Esophagus muscularis mucosa (tissue), 4 donors: Measurements from ENCODE around the gene TRIM15. TPM values are rescaled to one million over a fixed set of nuclear protein-coding genes. Genes with fewer than 3 reads are reported as not detected.

Experiments used
- DNase-seq: peaks from one replicate; pipeline ENCODE4 v3.0.0-alpha.2; 2017; ENCODE audit errors: extremely low spot score
- H3K27ac ChIP-seq, 4 donors: fragments of 200-600 bp; sonication (generic); replicated peaks in 1 of 4; 1 replicate in 3 of 4; 2 replicates in 1 of 4; pipeline ENCODE4 v1.5.1; 2016 to 2019; ENCODE audit warnings: mild to moderate bottlenecking in 1 of 4
- H3K27me3 ChIP-seq, 4 donors: fragments of 200-600 bp; sonication (generic); one replicate each; pipeline versions ENCODE4 v1.5.1 to v1.6.0; 2016 to 2019
- H3K36me3 ChIP-seq, 4 donors: fragments of 200-600 bp; sonication (generic); one replicate each; pipeline ENCODE4 v1.5.1; 2016 to 2019
- H3K4me1 ChIP-seq, 4 donors: fragments of 200-600 bp; sonication (generic); one replicate each; pipeline ENCODE4 v1.5.1; 2016 to 2019
- H3K4me3 ChIP-seq, 4 donors: fragments of 200-600 bp; sonication (generic); 1 replicate in 2 of 4; 2 replicates in 2 of 4; pipeline ENCODE4 v1.5.1; 2016 to 2019; ENCODE audit warnings: mild to moderate bottlenecking in 4 of 4, moderate library complexity in 1 of 4
- H3K9me3 ChIP-seq, 4 donors: fragments of 200-600 bp; sonication (generic); 1 replicate in 3 of 4; 2 replicates in 1 of 4; pipeline ENCODE4 v1.5.1; 2016 to 2019
- EP300 ChIP-seq: sonication (generic); formaldehyde crosslinking; IDR thresholded peaks from one replicate; pipeline ENCODE4 v1.6.1; 2017; ENCODE audit warnings: antibody characterized with exemption
- POLR2A ChIP-seq: fragments of 450-650 bp; IDR thresholded peaks from one replicate; pipeline ENCODE4 v1.6.1; 2017; ENCODE audit warnings: antibody characterized with exemption, moderate library complexity, mild to moderate bottlenecking, low read depth
- POLR2AphosphoS5 ChIP-seq, 2 donors: sonication (generic); formaldehyde crosslinking; IDR thresholded peaks; one replicate each; pipeline ENCODE4 v1.6.1; 2017; ENCODE audit warnings: antibody characterized with exemption in 2 of 2
- WGBS: methylation state at CpG from one replicate; pipeline ENCODE4 v1.1.5; 2018; 5-methylcytosine and 5-hydroxymethylcytosine counted together
- intact Hi-C: fragments of 100-400 bp; cut with DNase I; formaldehyde crosslinking; loops from one replicate; pipeline ENCODE4 v1.15.1; 2023
- total RNA-seq, 4 donors: library from RNA; depleted of rRNA; stranded (reverse); fragments of >200 nt; gene quantifications; one replicate each; pipeline versions ENCODE4 v1.1.0 to v1.2.1, GENCODE V29; 2016
- TF ChIP-seq, protein P1 (sequence below), 3 experiments: fragments of 200-600 bp in 2 of 3; fragments of 450-650 bp in 1 of 3; sonication (generic) in 2 of 3; IDR thresholded peaks; one replicate each; pipeline ENCODE4 v1.5.1; 2017 to 2019; ENCODE audit warnings: antibody characterized with exemption in 3 of 3, mild to moderate bottlenecking in 2 of 3, moderate library complexity in 1 of 3

The TRIM15 gene
- total RNA-seq, 4 donors from 2014 or later: 0.42 TPM; not detected in 3

GRCh38 chr6:30151580-30151979 lies 11.8 kb upstream of the TRIM15 start:
- DNase-seq: peak; percentile 55
- Histone ChIP-seq H3K27ac (no peak overlapping the region), H3K4me1 (peaks cover 6 to 9% (median 6%) of the 10 kb centered on the region in 4 donors), H3K9me3 (no peaks in the 10 kb centered on the region), H3K27me3 (peaks cover 0 to 41% (median 0%) of the 10 kb centered on the region in 4 donors), H3K36me3 (no peaks in the 10 kb centered on the region), H3K4me3 (no peak overlapping the region)
- 69% methylated on average over 3 of the region's 3 CpGs for WGBS
- intact Hi-C loops: no loop called here
- TF ChIP-seq EP300 (no peak), POLR2A (no peak), POLR2AphosphoS5 (IDR thresholded peaks at IDR 0.05) (no peak)
- TF ChIP-seq, protein P1, sequence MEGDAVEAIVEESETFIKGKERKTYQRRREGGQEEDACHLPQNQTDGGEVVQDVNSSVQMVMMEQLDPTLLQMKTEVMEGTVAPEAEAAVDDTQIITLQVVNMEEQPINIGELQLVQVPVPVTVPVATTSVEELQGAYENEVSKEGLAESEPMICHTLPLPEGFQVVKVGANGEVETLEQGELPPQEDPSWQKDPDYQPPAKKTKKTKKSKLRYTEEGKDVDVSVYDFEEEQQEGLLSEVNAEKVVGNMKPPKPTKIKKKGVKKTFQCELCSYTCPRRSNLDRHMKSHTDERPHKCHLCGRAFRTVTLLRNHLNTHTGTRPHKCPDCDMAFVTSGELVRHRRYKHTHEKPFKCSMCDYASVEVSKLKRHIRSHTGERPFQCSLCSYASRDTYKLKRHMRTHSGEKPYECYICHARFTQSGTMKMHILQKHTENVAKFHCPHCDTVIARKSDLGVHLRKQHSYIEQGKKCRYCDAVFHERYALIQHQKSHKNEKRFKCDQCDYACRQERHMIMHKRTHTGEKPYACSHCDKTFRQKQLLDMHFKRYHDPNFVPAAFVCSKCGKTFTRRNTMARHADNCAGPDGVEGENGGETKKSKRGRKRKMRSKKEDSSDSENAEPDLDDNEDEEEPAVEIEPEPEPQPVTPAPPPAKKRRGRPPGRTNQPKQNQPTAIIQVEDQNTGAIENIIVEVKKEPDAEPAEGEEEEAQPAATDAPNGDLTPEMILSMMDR (IDR thresholded peaks at IDR 0.05): no peak

- TF ChIP-seq, protein P1 (IDR thresholded peaks at IDR 0.05): no peak
- no peak for TF ChIP-seq POLR2AphosphoS5 (IDR thresholded peaks at IDR 0.05)
- no peak for TF ChIP-seq POLR2A
- TF ChIP-seq EP300: no peak
- Histone ChIP-seq H3K27me3 (peaks cover 0 to 41% (median 0%) of the 10 kb centered on the region in 4 donors), H3K4me1 (peaks cover 6 to 10% (median 8%) of the 10 kb centered on the region in 4 donors), H3K27ac (no peak overlapping the region), H3K36me3 (no peaks in the 10 kb centered on the region), H3K4me3 (no peak overlapping the region), H3K9me3 (no peaks in the 10 kb centered on the region)
- WGBS: 68% methylated on average over 4 of the region's 4 CpGs
- intact Hi-C loops: no loop called here
- no peak for DNase-seq
Measured at GRCh38 chr6:30152016-30152673, 11.2 kb upstream of the TRIM15 start.

- no peak overlapping the region for H3K4me3 ChIP-seq
- intact Hi-C loops: no loop called here
- no peaks in the 10 kb centered on the region for H3K9me3 ChIP-seq
- H3K27ac ChIP-seq: no peak overlapping the region
- 76% methylated on average over 3 of the region's 3 CpGs for WGBS
- H3K4me1 ChIP-seq: peaks cover 6 to 10% (median 8%) of the 10 kb centered on the region in 4 donors
- peak; percentile 77 for DNase-seq
- TF ChIP-seq, protein P1 (IDR thresholded peaks at IDR 0.05): no peak
- TF ChIP-seq POLR2A: no peak
- TF ChIP-seq EP300: no peak
- no peak for TF ChIP-seq POLR2AphosphoS5 (IDR thresholded peaks at IDR 0.05)
- H3K36me3 ChIP-seq: no peaks in the 10 kb centered on the region
- peaks cover 0 to 34% (median 0%) of the 10 kb centered on the region in 4 donors for H3K27me3 ChIP-seq
Measured at GRCh38 chr6:30152910-30153610, 10.3 kb upstream of the TRIM15 start.

DNA sequence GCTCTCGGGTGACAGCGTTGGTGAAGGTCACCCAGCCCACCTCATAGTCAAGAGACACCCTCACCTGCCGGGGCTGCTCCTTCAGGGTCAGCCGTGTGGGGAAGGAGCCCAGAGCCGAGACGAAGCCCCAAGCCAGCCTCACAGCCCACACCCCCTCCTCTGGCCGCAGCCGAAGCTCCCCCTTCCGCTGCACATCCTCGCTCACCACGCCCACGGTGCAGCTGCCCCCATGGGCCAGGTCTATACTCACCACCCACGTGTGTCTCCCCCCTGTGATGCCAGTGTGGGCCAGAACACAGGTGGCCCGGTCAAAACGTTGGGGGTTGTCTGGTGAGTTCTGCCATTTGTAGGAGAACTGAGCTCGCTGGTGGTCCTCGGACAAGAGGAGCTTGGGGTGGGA lies 9.3 kb upstream of the TRIM15 start:
- Histone ChIP-seq H3K27ac (no peak overlapping the region), H3K4me3 (no peak overlapping the region), H3K36me3 (no peaks in the 10 kb centered on the region), H3K9me3 (no peaks in the 10 kb centered on the region), H3K27me3 (peaks cover 0 to 29% (median 0%) of the 10 kb centered on the region in 4 donors), H3K4me1 (peaks cover 6 to 10% (median 8%) of the 10 kb centered on the region in 4 donors)
- no peak for DNase-seq
- WGBS: 81% methylated on average over 11 of the region's 17 CpGs
- intact Hi-C loops: no loop called here
- no peak for TF ChIP-seq POLR2AphosphoS5 (IDR thresholded peaks at IDR 0.05)
- TF ChIP-seq POLR2A: no peak
- TF ChIP-seq, protein P1 (IDR thresholded peaks at IDR 0.05): no peak
- TF ChIP-seq EP300: no peak
